GM13976 (cell line): ENCODE data around the gene ANKHD1.
"Not testable (repeated sequence)": the region's sequence is repeated elsewhere in the genome, so short reads cannot be mapped to it uniquely, and the experiment has no call there.

ENCODE experiments used
- DNase-seq: peaks from one replicate; pipeline ENCODE4 v3.0.0; 2012; ENCODE audit warnings: low spot score
- CTCF ChIP-seq: IDR thresholded peaks from 2 replicates; pipeline ENCODE4 v1.5.1; 2012; ENCODE audit warnings: borderline replicate concordance, mild to moderate bottlenecking; ENCODE audit not compliant: insufficient read depth; ENCODE audit errors: extremely low read depth, missing control alignments, control extremely low read depth
- in situ Hi-C: fragments of 300-500 bp; cut with MboI; formaldehyde crosslinking; loops from one replicate; pipeline ENCODE4 v1.12.0; 2022; ENCODE audit warnings: low sequenced_read_pairs, mixed read lengths, inconsistent platforms; ENCODE audit not compliant: unreplicated experiment

ANKHD1 gene

GRCh38 chr5:140408750-140409241, 7.2 kb downstream of the ANKHD1 start:
- no peak for DNase-seq
- no peak for TF ChIP-seq CTCF
- in situ Hi-C loops = no loop called here

- TF ChIP-seq CTCF = no peak
- in situ Hi-C loops = no loop called here
- DNase-seq = no peak
These were observed 11.6 kb downstream of the ANKHD1 start for GRCh38 chr5:140413230-140413629.

GRCh38 chr5:140417235-140417634, 15.6 kb downstream of the ANKHD1 start:
- no peak for TF ChIP-seq CTCF
- DNase-seq = no peak
- in situ Hi-C loops = no loop called here

GRCh38 chr5:140418862-140419520, 17.4 kb downstream of the ANKHD1 start:
- no peak for DNase-seq
- in situ Hi-C loops = no loop called here
- TF ChIP-seq CTCF = no peak

GRCh38 chr5:140420226-140420570, 18.6 kb downstream of the ANKHD1 start:
- TF ChIP-seq CTCF = no peak
- no peak for DNase-seq
- in situ Hi-C loops = no loop called here

- in situ Hi-C loops = no loop called here
- no peak for TF ChIP-seq CTCF
These were observed 19.2 kb downstream of the ANKHD1 start for GRCh38 chr5:140420665-140421361.

GRCh38 chr5:140421375-140421774, 19.7 kb downstream of the ANKHD1 start:
- DNase-seq, in situ Hi-C loops: not testable (repeated sequence)

More at GRCh38 chr5:140420665-140421361, 19.2 kb downstream of the ANKHD1 start:
- DNase-seq = no peak
